ENCODE measurements around the gene TSHZ2. TPM values are rescaled to one million over a fixed set of nuclear protein-coding genes. Genes with fewer than 3 reads are reported as not detected.

The TSHZ2 gene
- total and polyA plus RNA-seq, 9 of the 15 experiments (the other 6 are each of a cell fraction or from before 2014, with no cell fraction given): 0.03 to 0.20 (median 0.05) TPM; not detected in 4

- TF ChIP-seq ZBTB40 (IDR thresholded peaks at IDR 0.05) (no peak), ZBTB40 (CRISPR knock-in tag; IDR thresholded peaks at IDR 0.05) (no peak), GABPB2 (CRISPR knock-in tag; conservative IDR thresholded peaks at IDR 0.05) (no peak), ZNF766 (CRISPR knock-in tag; conservative IDR thresholded peaks at IDR 0.05) (no peak)
These were observed 543.6 kb downstream of the TSHZ2 start (continued) for GRCh38 chr20:53515749-53516148.
